DOHH2 (cell line): ENCODE measurements around the gene SLC12A3.

Experiments used
- H3F3A ChIP-seq: fragments of 200-600 bp; sonication (generic), shearing (Covaris generic); 2 replicates; pipeline ENCODE4 v1.6.0; 2016; ENCODE audit warnings: antibody characterized with exemption, mild to moderate bottlenecking; ENCODE audit not compliant: control insufficient read depth, insufficient read depth
- H3K27ac ChIP-seq: fragments of 200-600 bp; sonication (generic); 2 replicates; pipeline ENCODE4 v1.5.1; 2014; ENCODE audit warnings: low read depth, mild to moderate bottlenecking, low read length, moderate library complexity
- H3K27me3 ChIP-seq: fragments of 200-600 bp; sonication (generic); 2 replicates; pipeline ENCODE4 v1.6.1; 2014; ENCODE audit warnings: mild to moderate bottlenecking, low read length, mixed read lengths; ENCODE audit not compliant: control insufficient read depth
- H3K36me3 ChIP-seq: fragments of 200-600 bp; sonication (generic); 2 replicates; pipeline ENCODE4 v1.6.1; 2014; ENCODE audit warnings: mild to moderate bottlenecking, low read length, moderate library complexity, mixed read lengths; ENCODE audit not compliant: control insufficient read depth
- H3K4me1 ChIP-seq: fragments of 200-600 bp; sonication (generic); 2 replicates; pipeline ENCODE4 v1.6.1; 2014; ENCODE audit warnings: mild to moderate bottlenecking, low read length, mixed read lengths; ENCODE audit not compliant: control insufficient read depth
- H3K4me2 ChIP-seq: fragments of 200-600 bp; sonication (generic); 2 replicates; pipeline ENCODE4 v1.6.0; 2014; ENCODE audit warnings: mild to moderate bottlenecking, low read length, moderate library complexity
- H3K4me3 ChIP-seq: fragments of 200-600 bp; sonication (generic); 2 replicates; pipeline ENCODE4 v1.5.1; 2014; ENCODE audit warnings: mild to moderate bottlenecking, low read length, mixed read lengths
- H3K79me2 ChIP-seq: fragments of 200-600 bp; sonication (generic); 2 replicates; pipeline ENCODE4 v1.6.1; 2014; ENCODE audit warnings: mild to moderate bottlenecking, low read length, mixed read lengths; ENCODE audit not compliant: control insufficient read depth
- H3K9me2 ChIP-seq: fragments of 200-600 bp; sonication (generic); replicated peaks from 2 replicates; pipeline ENCODE4 v1.6.1; 2014; ENCODE audit warnings: mild to moderate bottlenecking, low read length, mixed read lengths; ENCODE audit not compliant: control insufficient read depth
- H3K9me3 ChIP-seq: fragments of 200-600 bp; sonication (generic); 2 replicates; pipeline ENCODE4 v1.6.1; 2014; ENCODE audit warnings: antibody characterized with exemption, low read length, mixed read lengths; ENCODE audit not compliant: control insufficient read depth, insufficient read depth
- H4K20me1 ChIP-seq: fragments of 200-600 bp; sonication (generic); 2 replicates; pipeline ENCODE4 v1.6.0; 2014; ENCODE audit warnings: low read depth, mild to moderate bottlenecking, antibody characterized with exemption, low read length, moderate library complexity; ENCODE audit not compliant: control insufficient read depth, insufficient read depth
- EZH2phosphoT487 ChIP-seq: fragments of 200-600 bp; sonication (generic); IDR thresholded peaks from 2 replicates; pipeline ENCODE4 v1.6.1; 2017; ENCODE audit warnings: borderline replicate concordance, mild to moderate bottlenecking, antibody characterized with exemption, low read length, moderate library complexity, mixed read lengths
- TF ChIP-seq, protein P1 (sequence below): fragments of 200-600 bp; sonication (generic); IDR thresholded peaks from one replicate; pipeline ENCODE4 v1.5.1; 2014; ENCODE audit warnings: antibody characterized with exemption, mild to moderate bottlenecking, low read depth, low read length; ENCODE audit not compliant: poor library complexity, severe bottlenecking

The SLC12A3 gene

DNA sequence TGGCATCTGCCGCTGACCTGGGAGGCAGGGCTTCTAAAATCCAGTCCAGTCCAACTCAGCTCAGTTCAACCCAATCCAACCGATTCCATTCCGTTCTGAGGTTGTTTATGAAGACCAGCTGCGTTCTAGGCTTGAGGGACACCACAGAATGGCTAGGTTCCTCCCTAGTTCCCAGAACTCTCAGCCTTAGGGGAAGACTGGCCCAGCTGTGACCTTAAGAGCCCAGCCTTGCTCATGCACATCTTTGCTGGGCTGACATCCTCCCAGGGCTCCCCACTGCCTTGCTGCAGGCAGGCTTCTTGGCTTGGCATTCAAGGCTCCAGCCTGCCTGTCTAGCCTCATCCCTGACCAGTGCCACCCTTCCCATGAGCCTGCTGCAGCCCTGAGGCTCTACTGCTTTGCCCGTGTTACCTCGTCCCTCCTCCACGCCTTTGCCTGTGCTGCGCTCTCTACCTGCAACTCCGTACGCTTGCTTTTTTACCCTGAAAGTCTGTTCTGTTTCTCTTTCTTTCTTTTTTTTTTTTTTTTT, 7.9 kb downstream of the SLC12A3 start:
- no peaks in the 10 kb centered on the region for H3K36me3 ChIP-seq
- no peak overlapping the region for H3K27ac ChIP-seq
- no peaks in the 10 kb centered on the region for H3K27me3 ChIP-seq
- no peaks in the 10 kb centered on the region for H4K20me1 ChIP-seq
- no peak overlapping the region for H3K4me3 ChIP-seq
- TF ChIP-seq EZH2phosphoT487, result no peak
- TF ChIP-seq, protein P1, sequence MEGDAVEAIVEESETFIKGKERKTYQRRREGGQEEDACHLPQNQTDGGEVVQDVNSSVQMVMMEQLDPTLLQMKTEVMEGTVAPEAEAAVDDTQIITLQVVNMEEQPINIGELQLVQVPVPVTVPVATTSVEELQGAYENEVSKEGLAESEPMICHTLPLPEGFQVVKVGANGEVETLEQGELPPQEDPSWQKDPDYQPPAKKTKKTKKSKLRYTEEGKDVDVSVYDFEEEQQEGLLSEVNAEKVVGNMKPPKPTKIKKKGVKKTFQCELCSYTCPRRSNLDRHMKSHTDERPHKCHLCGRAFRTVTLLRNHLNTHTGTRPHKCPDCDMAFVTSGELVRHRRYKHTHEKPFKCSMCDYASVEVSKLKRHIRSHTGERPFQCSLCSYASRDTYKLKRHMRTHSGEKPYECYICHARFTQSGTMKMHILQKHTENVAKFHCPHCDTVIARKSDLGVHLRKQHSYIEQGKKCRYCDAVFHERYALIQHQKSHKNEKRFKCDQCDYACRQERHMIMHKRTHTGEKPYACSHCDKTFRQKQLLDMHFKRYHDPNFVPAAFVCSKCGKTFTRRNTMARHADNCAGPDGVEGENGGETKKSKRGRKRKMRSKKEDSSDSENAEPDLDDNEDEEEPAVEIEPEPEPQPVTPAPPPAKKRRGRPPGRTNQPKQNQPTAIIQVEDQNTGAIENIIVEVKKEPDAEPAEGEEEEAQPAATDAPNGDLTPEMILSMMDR, result no peak
- H3K79me2 ChIP-seq, result no peaks in the 10 kb centered on the region
- no peaks in the 10 kb centered on the region for H3K9me3 ChIP-seq
- no peaks in the 10 kb centered on the region for H3K9me2 ChIP-seq
- peaks cover 32% of the 10 kb centered on the region for H3K4me1 ChIP-seq
- H3F3A ChIP-seq, result no peaks in the 10 kb centered on the region
- H3K4me2 ChIP-seq, result no peak overlapping the region

DNA sequence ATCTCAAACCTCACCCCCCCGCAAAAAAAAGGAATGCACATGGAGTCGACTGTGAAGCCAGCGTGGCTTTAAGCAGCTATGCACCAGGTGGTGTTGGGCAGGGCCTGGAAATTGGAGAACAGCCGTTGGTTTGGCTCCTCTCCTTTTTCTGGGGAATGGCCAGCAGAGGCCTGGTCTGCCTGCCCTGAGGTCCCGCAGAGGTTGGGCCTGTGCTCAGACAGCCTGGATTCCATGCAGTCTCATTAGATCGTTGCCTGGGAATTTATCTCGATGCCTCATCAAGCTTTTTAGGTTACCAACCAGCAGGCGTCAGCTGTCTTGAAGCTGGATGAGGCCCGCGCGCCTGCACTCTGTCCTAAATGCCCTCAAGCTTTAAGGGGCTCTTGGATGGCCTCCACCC, 9.8 kb downstream of the SLC12A3 start:
- no peaks in the 10 kb centered on the region for H3K9me2 ChIP-seq
- H3K9me3 ChIP-seq, result no peaks in the 10 kb centered on the region
- H3F3A ChIP-seq, result no peaks in the 10 kb centered on the region
- H3K27ac ChIP-seq, result no peak overlapping the region
- H3K79me2 ChIP-seq, result no peaks in the 10 kb centered on the region
- no peaks in the 10 kb centered on the region for H4K20me1 ChIP-seq
- TF ChIP-seq, protein P1, result no peak
- TF ChIP-seq EZH2phosphoT487, result no peak
- H3K4me1 ChIP-seq, result peaks cover 30% of the 10 kb centered on the region
- no peak overlapping the region for H3K4me3 ChIP-seq
- H3K4me2 ChIP-seq, result no peak overlapping the region
- H3K27me3 ChIP-seq, result no peaks in the 10 kb centered on the region
- H3K36me3 ChIP-seq, result no peaks in the 10 kb centered on the region

DNA sequence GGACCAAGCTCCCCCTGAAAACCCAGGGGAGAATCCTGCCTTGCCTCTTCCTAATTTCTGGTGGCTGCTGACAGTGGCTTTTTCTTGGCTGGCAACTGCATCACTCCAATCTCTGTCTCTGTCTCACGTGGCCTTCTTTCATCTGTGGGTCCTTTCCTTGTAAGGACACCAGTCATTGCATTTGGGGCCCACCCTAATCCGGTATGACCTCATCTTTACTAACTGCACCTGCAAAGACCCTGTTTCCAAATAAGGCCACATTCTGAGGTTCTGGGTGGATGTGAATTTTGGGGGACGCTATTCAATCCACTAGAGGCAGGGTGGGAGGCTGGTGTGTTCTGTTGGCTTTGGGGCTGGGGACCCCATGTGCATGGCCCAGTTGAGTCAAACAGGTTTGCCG, 11.0 kb downstream of the SLC12A3 start:
- TF ChIP-seq EZH2phosphoT487, result no peak
- TF ChIP-seq, protein P1, result no peak
- Histone ChIP-seq H3K9me2 (no peaks in the 10 kb centered on the region), H3K4me1 (peaks cover 22% of the 10 kb centered on the region), H3K4me3 (no peak overlapping the region), H4K20me1 (no peaks in the 10 kb centered on the region), H3K4me2 (peak overlapping the region; percentile 25), H3F3A (no peaks in the 10 kb centered on the region), H3K9me3 (no peaks in the 10 kb centered on the region), H3K79me2 (no peaks in the 10 kb centered on the region), H3K27me3 (no peaks in the 10 kb centered on the region), H3K27ac (no peak overlapping the region), H3K36me3 (no peaks in the 10 kb centered on the region)
